Nephron progenitor cell (in vitro differentiated cells): ENCODE results near the gene SPAG16.

Source experiments
- DNase-seq: peaks from one replicate; pipeline ENCODE4 v3.0.0; 2021
- H3K27ac Mint-ChIP-seq: 2 replicates; pipeline ENCODE4 v1.8.0; 2021; ENCODE audit warnings: mild to moderate bottlenecking, moderate library complexity, mixed read lengths
- H3K27me3 Mint-ChIP-seq: 2 replicates; pipeline ENCODE4 v1.8.0; 2021; ENCODE audit warnings: mild to moderate bottlenecking, low read depth, mixed read lengths; ENCODE audit not compliant: poor library complexity
- H3K36me3 Mint-ChIP-seq: 2 replicates; pipeline ENCODE4 v1.8.0; 2021; ENCODE audit warnings: low read depth, mixed read lengths
- H3K4me1 Mint-ChIP-seq: 2 replicates; pipeline ENCODE4 v1.8.0; 2021; ENCODE audit warnings: mixed read lengths
- H3K4me3 Mint-ChIP-seq: 2 replicates; pipeline ENCODE4 v1.8.0; 2021; ENCODE audit warnings: mild to moderate bottlenecking, moderate library complexity, mixed read lengths
- H3K9me3 Mint-ChIP-seq: 2 replicates; pipeline ENCODE4 v1.8.0; 2021; ENCODE audit warnings: mild to moderate bottlenecking, moderate library complexity, mixed read lengths
- CTCF ChIP-seq: fragments of 200-600 bp; sonication (generic); IDR thresholded peaks from 2 replicates; pipeline ENCODE4 v1.5.0; 2021; ENCODE audit warnings: antibody characterized with exemption

SPAG16 gene

GRCh38 chr2:213544940-213545339, 260.7 kb downstream of the SPAG16 start:
- TF ChIP-seq CTCF, result no peak
- H3K4me1 Mint-ChIP-seq, result no peaks in the 10 kb centered on the region
- H3K4me3 Mint-ChIP-seq, result no peak overlapping the region
- no peaks in the 10 kb centered on the region for H3K9me3 Mint-ChIP-seq
- H3K27me3 Mint-ChIP-seq, result peaks cover 10% of the 10 kb centered on the region
- DNase-seq, result no peak
- no peaks in the 10 kb centered on the region for H3K36me3 Mint-ChIP-seq
- H3K27ac Mint-ChIP-seq, result no peak overlapping the region

GRCh38 chr2:213545481-213545880, 261.2 kb downstream of the SPAG16 start:
- Mint-ChIP-seq H3K9me3 (no peaks in the 10 kb centered on the region), H3K27me3 (peaks cover 10% of the 10 kb centered on the region), H3K36me3 (no peaks in the 10 kb centered on the region), H3K4me1 (no peaks in the 10 kb centered on the region), H3K4me3 (no peak overlapping the region), H3K27ac (no peak overlapping the region)
- no peak for DNase-seq
- no peak for TF ChIP-seq CTCF

- H3K27ac Mint-ChIP-seq, result no peak overlapping the region
- TF ChIP-seq CTCF, result no peak
- no peak overlapping the region for H3K4me3 Mint-ChIP-seq
- no peaks in the 10 kb centered on the region for H3K4me1 Mint-ChIP-seq
- peaks cover 10% of the 10 kb centered on the region for H3K27me3 Mint-ChIP-seq
- no peaks in the 10 kb centered on the region for H3K9me3 Mint-ChIP-seq
- no peaks in the 10 kb centered on the region for H3K36me3 Mint-ChIP-seq
- no peak for DNase-seq
Measured at GRCh38 chr2:213545964-213546475, 261.8 kb downstream of the SPAG16 start.

GRCh38 chr2:213551526-213551925, 267.3 kb downstream of the SPAG16 start:
- no peak overlapping the region for H3K27ac Mint-ChIP-seq
- no peak overlapping the region for H3K4me3 Mint-ChIP-seq
- no peak for DNase-seq
- H3K27me3 Mint-ChIP-seq, result no peaks in the 10 kb centered on the region
- H3K36me3 Mint-ChIP-seq, result no peaks in the 10 kb centered on the region
- TF ChIP-seq CTCF, result no peak
- no peaks in the 10 kb centered on the region for H3K4me1 Mint-ChIP-seq
- H3K9me3 Mint-ChIP-seq, result no peaks in the 10 kb centered on the region

- TF ChIP-seq CTCF, result no peak
- H3K27me3 Mint-ChIP-seq, result no peaks in the 10 kb centered on the region
- no peaks in the 10 kb centered on the region for H3K9me3 Mint-ChIP-seq
- H3K4me3 Mint-ChIP-seq, result no peak overlapping the region
- H3K27ac Mint-ChIP-seq, result no peak overlapping the region
- no peak for DNase-seq
- no peaks in the 10 kb centered on the region for H3K36me3 Mint-ChIP-seq
- no peaks in the 10 kb centered on the region for H3K4me1 Mint-ChIP-seq
Measured at GRCh38 chr2:213559053-213559452, 274.8 kb downstream of the SPAG16 start.

- no peak overlapping the region for H3K4me3 Mint-ChIP-seq
Measured at GRCh38 chr2:213561759-213562158, 277.5 kb downstream of the SPAG16 start.

More at GRCh38 chr2:213561759-213562158, 277.5 kb downstream of the SPAG16 start:
- no peak for DNase-seq
- no peak overlapping the region for H3K27ac Mint-ChIP-seq
- H3K9me3 Mint-ChIP-seq, result no peaks in the 10 kb centered on the region
- H3K4me1 Mint-ChIP-seq, result no peaks in the 10 kb centered on the region
- no peaks in the 10 kb centered on the region for H3K36me3 Mint-ChIP-seq
- H3K27me3 Mint-ChIP-seq, result no peaks in the 10 kb centered on the region
- no peak for TF ChIP-seq CTCF
